GM18499 (cell line): ENCODE measurements around the gene STAT4.

Experiments used
- ATAC-seq: cut with Tn5 transposase; IDR thresholded peaks from one replicate; pipeline ENCODE4 v1.9.1; 2021; ENCODE audit warnings: moderate number of reproducible peaks; ENCODE audit not compliant: insufficient read depth, unreplicated experiment

The STAT4 gene

GRCh38 chr2:191150600-191151330 is at the start of gene STAT4:
Gene STAT4, minus strand, starts transcription at chr2:191150994. Its CDS starts 2,791 bp downstream, at chr2:191148203.
- ATAC-seq = peak; percentile 76

GRCh38 chr2:191199929-191200512 is 49.2 kb upstream of the STAT4 start:
- ATAC-seq = no peak

GRCh38 chr2:191198271-191198670 is 47.5 kb upstream of the STAT4 start:
- ATAC-seq = no peak

- ATAC-seq = no peak
Observed at GRCh38 chr2:191197096-191197495, 46.3 kb upstream of the STAT4 start.

- ATAC-seq = no peak
Observed at GRCh38 chr2:191195021-191195420, 44.2 kb upstream of the STAT4 start.

GRCh38 chr2:191190861-191191552 is 40.2 kb upstream of the STAT4 start:
- no peak for ATAC-seq

- ATAC-seq = no peak
Observed at GRCh38 chr2:191190435-191190834, 39.6 kb upstream of the STAT4 start.

GRCh38 chr2:191189112-191189635 is 38.4 kb upstream of the STAT4 start:
- no peak for ATAC-seq

GRCh38 chr2:191188550-191189093 is 37.8 kb upstream of the STAT4 start:
- no peak for ATAC-seq

GRCh38 chr2:191187105-191187829 is 36.5 kb upstream of the STAT4 start:
- ATAC-seq = no peak

- no peak for ATAC-seq
Observed at GRCh38 chr2:191184457-191184856, 33.7 kb upstream of the STAT4 start.

GRCh38 chr2:191183516-191183915 is 32.7 kb upstream of the STAT4 start:
- no peak for ATAC-seq

- ATAC-seq = no peak
Observed at GRCh38 chr2:191183081-191183480, 32.3 kb upstream of the STAT4 start.

GRCh38 chr2:191180713-191181112 is 29.9 kb upstream of the STAT4 start:
- ATAC-seq = no peak

GRCh38 chr2:191180276-191180675 is 29.5 kb upstream of the STAT4 start:
- ATAC-seq = no peak

GRCh38 chr2:191178806-191179514 is 28.2 kb upstream of the STAT4 start:
- no peak for ATAC-seq

- ATAC-seq = no peak
Observed at GRCh38 chr2:191177751-191178736, 27.2 kb upstream of the STAT4 start.

- no peak for ATAC-seq
Observed at GRCh38 chr2:191176801-191177438, 26.1 kb upstream of the STAT4 start.
